ENCODE measurements around the gene RIN1. TPM values are rescaled to one million over a fixed set of nuclear protein-coding genes. Genes with fewer than 3 reads are reported as not detected.

The RIN1 gene
- total and polyA plus RNA-seq, 2 of the 13 experiments (the other 11 are each of a cell fraction or from before 2014, with no cell fraction given) = 2.4 to 4.1 TPM

- TF ChIP-seq, protein P1, sequence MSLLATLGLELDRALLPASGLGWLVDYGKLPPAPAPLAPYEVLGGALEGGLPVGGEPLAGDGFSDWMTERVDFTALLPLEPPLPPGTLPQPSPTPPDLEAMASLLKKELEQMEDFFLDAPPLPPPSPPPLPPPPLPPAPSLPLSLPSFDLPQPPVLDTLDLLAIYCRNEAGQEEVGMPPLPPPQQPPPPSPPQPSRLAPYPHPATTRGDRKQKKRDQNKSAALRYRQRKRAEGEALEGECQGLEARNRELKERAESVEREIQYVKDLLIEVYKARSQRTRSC (CRISPR knock-in tag; IDR thresholded peaks at IDR 0.05; ENCODE audit: low read depth) = no peak
- TF ChIP-seq THAP7 (CRISPR knock-in tag; IDR thresholded peaks at IDR 0.05) (no peak; the same call in 1 of the 2 replicates), TOE1 (CRISPR knock-in tag; IDR thresholded peaks at IDR 0.05) (no peak), ZNF230 (CRISPR knock-in tag; IDR thresholded peaks at IDR 0.05) (no peak), RERE (CRISPR knock-in tag; IDR thresholded peaks at IDR 0.05; ENCODE audit: low read depth) (no peak), SUZ12 (IDR thresholded peaks at IDR 0.05; ENCODE audit: low read depth, low read length) (no peak), TAF1 (CRISPR knock-in tag; IDR thresholded peaks at IDR 0.05) (peak; percentile 80)
- TF ChIP-seq, protein P2, sequence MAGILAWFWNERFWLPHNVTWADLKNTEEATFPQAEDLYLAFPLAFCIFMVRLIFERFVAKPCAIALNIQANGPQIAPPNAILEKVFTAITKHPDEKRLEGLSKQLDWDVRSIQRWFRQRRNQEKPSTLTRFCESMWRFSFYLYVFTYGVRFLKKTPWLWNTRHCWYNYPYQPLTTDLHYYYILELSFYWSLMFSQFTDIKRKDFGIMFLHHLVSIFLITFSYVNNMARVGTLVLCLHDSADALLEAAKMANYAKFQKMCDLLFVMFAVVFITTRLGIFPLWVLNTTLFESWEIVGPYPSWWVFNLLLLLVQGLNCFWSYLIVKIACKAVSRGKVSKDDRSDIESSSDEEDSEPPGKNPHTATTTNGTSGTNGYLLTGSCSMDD (CRISPR knock-in tag; IDR thresholded peaks at IDR 0.05) = no peak
- TF ChIP-seq, protein P3, sequence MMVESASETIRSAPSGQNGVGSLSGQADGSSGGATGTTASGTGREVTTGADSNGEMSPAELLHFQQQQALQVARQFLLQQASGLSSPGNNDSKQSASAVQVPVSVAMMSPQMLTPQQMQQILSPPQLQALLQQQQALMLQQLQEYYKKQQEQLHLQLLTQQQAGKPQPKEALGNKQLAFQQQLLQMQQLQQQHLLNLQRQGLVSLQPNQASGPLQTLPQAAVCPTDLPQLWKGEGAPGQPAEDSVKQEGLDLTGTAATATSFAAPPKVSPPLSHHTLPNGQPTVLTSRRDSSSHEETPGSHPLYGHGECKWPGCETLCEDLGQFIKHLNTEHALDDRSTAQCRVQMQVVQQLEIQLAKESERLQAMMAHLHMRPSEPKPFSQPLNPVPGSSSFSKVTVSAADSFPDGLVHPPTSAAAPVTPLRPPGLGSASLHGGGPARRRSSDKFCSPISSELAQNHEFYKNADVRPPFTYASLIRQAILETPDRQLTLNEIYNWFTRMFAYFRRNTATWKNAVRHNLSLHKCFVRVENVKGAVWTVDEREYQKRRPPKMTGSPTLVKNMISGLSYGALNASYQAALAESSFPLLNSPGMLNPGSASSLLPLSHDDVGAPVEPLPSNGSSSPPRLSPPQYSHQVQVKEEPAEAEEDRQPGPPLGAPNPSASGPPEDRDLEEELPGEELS (CRISPR knock-in tag; IDR thresholded peaks at IDR 0.05) = no peak
- TF ChIP-seq, protein P4, sequence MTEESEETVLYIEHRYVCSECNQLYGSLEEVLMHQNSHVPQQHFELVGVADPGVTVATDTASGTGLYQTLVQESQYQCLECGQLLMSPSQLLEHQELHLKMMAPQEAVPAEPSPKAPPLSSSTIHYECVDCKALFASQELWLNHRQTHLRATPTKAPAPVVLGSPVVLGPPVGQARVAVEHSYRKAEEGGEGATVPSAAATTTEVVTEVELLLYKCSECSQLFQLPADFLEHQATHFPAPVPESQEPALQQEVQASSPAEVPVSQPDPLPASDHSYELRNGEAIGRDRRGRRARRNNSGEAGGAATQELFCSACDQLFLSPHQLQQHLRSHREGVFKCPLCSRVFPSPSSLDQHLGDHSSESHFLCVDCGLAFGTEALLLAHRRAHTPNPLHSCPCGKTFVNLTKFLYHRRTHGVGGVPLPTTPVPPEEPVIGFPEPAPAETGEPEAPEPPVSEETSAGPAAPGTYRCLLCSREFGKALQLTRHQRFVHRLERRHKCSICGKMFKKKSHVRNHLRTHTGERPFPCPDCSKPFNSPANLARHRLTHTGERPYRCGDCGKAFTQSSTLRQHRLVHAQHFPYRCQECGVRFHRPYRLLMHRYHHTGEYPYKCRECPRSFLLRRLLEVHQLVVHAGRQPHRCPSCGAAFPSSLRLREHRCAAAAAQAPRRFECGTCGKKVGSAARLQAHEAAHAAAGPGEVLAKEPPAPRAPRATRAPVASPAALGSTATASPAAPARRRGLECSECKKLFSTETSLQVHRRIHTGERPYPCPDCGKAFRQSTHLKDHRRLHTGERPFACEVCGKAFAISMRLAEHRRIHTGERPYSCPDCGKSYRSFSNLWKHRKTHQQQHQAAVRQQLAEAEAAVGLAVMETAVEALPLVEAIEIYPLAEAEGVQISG (CRISPR knock-in tag; IDR thresholded peaks at IDR 0.05) = peak; percentile 56
- TF ChIP-seq, protein P5, sequence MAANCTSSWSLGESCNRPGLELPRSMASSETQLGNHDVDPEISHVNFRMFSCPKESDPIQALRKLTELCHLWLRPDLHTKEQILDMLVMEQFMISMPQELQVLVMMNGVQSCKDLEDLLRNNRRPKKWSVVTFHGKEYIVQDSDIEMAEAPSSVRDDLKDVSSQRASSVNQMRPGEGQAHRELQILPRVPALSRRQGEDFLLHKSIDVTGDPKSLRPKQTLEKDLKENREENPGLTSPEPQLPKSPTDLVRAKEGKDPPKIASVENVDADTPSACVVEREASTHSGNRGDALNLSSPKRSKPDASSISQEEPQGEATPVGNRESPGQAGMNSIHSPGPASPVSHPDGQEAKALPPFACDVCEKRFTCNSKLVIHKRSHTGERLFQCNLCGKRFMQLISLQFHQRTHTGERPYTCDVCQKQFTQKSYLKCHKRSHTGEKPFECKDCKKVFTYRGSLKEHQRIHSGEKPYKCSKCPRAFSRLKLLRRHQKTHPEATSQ (CRISPR knock-in tag; IDR thresholded peaks at IDR 0.05; ENCODE audit: borderline replicate concordance) = no peak
These were observed 47.3 kb downstream of the RIN1 start, which contains the start of gene YIF1A (continued) for GRCh38 chr11:66288671-66289547.

All from HepG2 (cell line).